H9 (cell line): ENCODE results near the gene DCTN2. TPM values are rescaled to one million over a fixed set of nuclear protein-coding genes. Genes with fewer than 3 reads are reported as not detected.

Source experiments
- DNase-seq: peaks from one replicate; pipeline ENCODE4 v3.0.0-alpha.2; 2017
- H2AFZ ChIP-seq: one replicate; pipeline ENCODE4 v1.6.1; 2013; ENCODE audit warnings: mild to moderate bottlenecking, low read length, control low read depth, moderate library complexity
- H2AK5ac ChIP-seq: 2 replicates; pipeline ENCODE4 v1.6.1; 2013; ENCODE audit warnings: low read length, control low read depth, mixed read lengths; ENCODE audit not compliant: insufficient read length
- H2BK120ac ChIP-seq: one replicate; pipeline ENCODE4 v1.6.1; 2013; ENCODE audit warnings: low read depth, mild to moderate bottlenecking, low read length, control low read depth, inconsistent platforms; ENCODE audit not compliant: poor library complexity, severe bottlenecking
- H2BK12ac ChIP-seq: 2 replicates; pipeline ENCODE4 v1.6.1; 2013; ENCODE audit warnings: low read length, control low read depth, mixed read lengths, low read depth; ENCODE audit not compliant: insufficient read length
- H2BK15ac ChIP-seq: 2 replicates; pipeline ENCODE4 v1.6.1; 2013; ENCODE audit warnings: low read depth, low read length, control low read depth
- H2BK20ac ChIP-seq: one replicate; pipeline ENCODE4 v1.6.1; 2013; ENCODE audit warnings: low read depth, mild to moderate bottlenecking, low read length, control low read depth, inconsistent platforms; ENCODE audit not compliant: poor library complexity, severe bottlenecking
- H2BK5ac ChIP-seq: 2 replicates; pipeline ENCODE4 v1.6.1; 2013; ENCODE audit warnings: low read length, control low read depth, mixed read lengths; ENCODE audit not compliant: insufficient read length
- H3K14ac ChIP-seq: 2 replicates; pipeline ENCODE4 v1.6.1; 2013; ENCODE audit warnings: low read length, control low read depth; ENCODE audit not compliant: insufficient read depth
- H3K18ac ChIP-seq: 2 replicates; pipeline ENCODE4 v1.6.1; 2013; ENCODE audit warnings: low read depth, mild to moderate bottlenecking, mixed read lengths, low read length, control low read depth; ENCODE audit not compliant: insufficient read length
- H3K23ac ChIP-seq: 2 replicates; pipeline ENCODE4 v1.6.1; 2013; ENCODE audit warnings: low read length, control low read depth, mixed read lengths, low read depth; ENCODE audit not compliant: insufficient read length
- H3K23me2 ChIP-seq: 2 replicates; pipeline ENCODE4 v1.6.1; 2013; ENCODE audit warnings: low read depth, mild to moderate bottlenecking, mixed read lengths, low read length, control low read depth; ENCODE audit not compliant: insufficient read length, poor library complexity, severe bottlenecking
- H3K27ac ChIP-seq: 2 replicates; pipeline ENCODE4 v1.5.1; 2013; ENCODE audit warnings: low read length, control low read depth, mixed read lengths, low read depth; ENCODE audit not compliant: insufficient read length
- H3K27me3 ChIP-seq: 2 replicates; pipeline ENCODE4 v1.6.1; 2013; ENCODE audit warnings: low read length, control low read depth, inconsistent platforms; ENCODE audit not compliant: insufficient read depth
- H3K4ac ChIP-seq: 2 replicates; pipeline ENCODE4 v1.6.1; 2013; ENCODE audit warnings: low read depth, mild to moderate bottlenecking, control low read depth, inconsistent platforms, low read length, moderate library complexity
- H3K4me1 ChIP-seq: 2 replicates; pipeline ENCODE4 v1.6.1; 2013; ENCODE audit warnings: low read length, control low read depth, inconsistent platforms; ENCODE audit not compliant: insufficient read depth
- H3K4me2 ChIP-seq: 2 replicates; pipeline ENCODE4 v1.6.1; 2013; ENCODE audit warnings: low read length, control low read depth, mixed read lengths; ENCODE audit not compliant: insufficient read length, insufficient read depth
- H3K56ac ChIP-seq: 2 replicates; pipeline ENCODE4 v1.6.1; 2013; ENCODE audit warnings: low read depth, mild to moderate bottlenecking, mixed read lengths, low read length, control low read depth; ENCODE audit not compliant: insufficient read length
- H3K79me1 ChIP-seq: 2 replicates; pipeline ENCODE4 v1.6.1; 2013; ENCODE audit warnings: low read depth, mild to moderate bottlenecking, moderate library complexity, low read length, control low read depth, inconsistent platforms; ENCODE audit not compliant: insufficient read depth, poor library complexity, severe bottlenecking
- H3K79me2 ChIP-seq: 2 replicates; pipeline ENCODE4 v1.6.1; 2013; ENCODE audit warnings: low read length, control low read depth, inconsistent platforms; ENCODE audit not compliant: insufficient read depth
- H3K9ac ChIP-seq: 2 replicates; pipeline ENCODE4 v1.6.1; 2013; ENCODE audit warnings: low read length, control low read depth, mixed read lengths; ENCODE audit not compliant: insufficient read length; ENCODE audit errors: extremely low read depth
- H3K9me3 ChIP-seq: one replicate; pipeline ENCODE4 v1.6.1; 2013; ENCODE audit warnings: low read depth, low read length, inconsistent platforms; ENCODE audit not compliant: control insufficient read depth
- H3T11ph ChIP-seq: one replicate; pipeline ENCODE4 v1.6.1; 2013; ENCODE audit warnings: mild to moderate bottlenecking, low read length, control low read depth, inconsistent platforms
- H4K20me1 ChIP-seq: one replicate; pipeline ENCODE4 v1.6.1; 2013; ENCODE audit not compliant: control insufficient read depth, insufficient read length, insufficient read depth
- H4K5ac ChIP-seq: 2 replicates; pipeline ENCODE4 v1.6.1; 2013; ENCODE audit warnings: low read depth, mild to moderate bottlenecking, mixed read lengths, low read length, control low read depth; ENCODE audit not compliant: insufficient read length
- H4K8ac ChIP-seq: replicated peaks from 2 replicates; pipeline ENCODE4 v1.6.1; 2013; ENCODE audit warnings: low read length, control low read depth, mixed read lengths, low read depth; ENCODE audit not compliant: insufficient read length
- H4K91ac ChIP-seq: 2 replicates; pipeline ENCODE4 v1.6.1; 2013; ENCODE audit warnings: low read depth, mild to moderate bottlenecking, moderate library complexity, mixed read lengths, low read length, control low read depth; ENCODE audit not compliant: insufficient read length
- H3K27ac Mint-ChIP-seq, 3 experiments: 2 replicates in 2 of 3; 3 replicates in 1 of 3; pipeline ENCODE4 v1.8.0; 2020 to 2021; ENCODE audit warnings: mixed read lengths in 3 of 3, mild to moderate bottlenecking in 1 of 3, moderate library complexity in 1 of 3
- H3K27me3 Mint-ChIP-seq: 2 replicates; pipeline ENCODE4 v1.8.0; 2021; ENCODE audit warnings: low read depth, mild to moderate bottlenecking, moderate library complexity, mixed read lengths
- H3K36me3 Mint-ChIP-seq, 3 experiments: 2 replicates in 2 of 3; 3 replicates in 1 of 3; pipeline ENCODE4 v1.8.0; 2020 to 2021; ENCODE audit warnings: low read depth in 3 of 3, mixed read lengths in 3 of 3; ENCODE audit not compliant: insufficient read depth in 1 of 3
- H3K4me1 Mint-ChIP-seq, 2 experiments: 2 replicates each; pipeline ENCODE4 v1.8.0; 2020; ENCODE audit warnings: mixed read lengths in 2 of 2
- H3K4me3 Mint-ChIP-seq, 2 experiments: 2 replicates in 1 of 2; 3 replicates in 1 of 2; pipeline ENCODE4 v1.8.0; 2020 to 2021; ENCODE audit warnings: mild to moderate bottlenecking in 2 of 2, mixed read lengths in 2 of 2, moderate library complexity in 1 of 2
- H3K9me3 Mint-ChIP-seq, 2 experiments: 2 replicates in 1 of 2; 3 replicates in 1 of 2; pipeline ENCODE4 v1.8.0; 2020; ENCODE audit warnings: mild to moderate bottlenecking in 2 of 2, mixed read lengths in 2 of 2, moderate library complexity in 1 of 2
- CTCF ChIP-seq: fragments of 200-600 bp; sonication (generic); conservative IDR thresholded peaks from 3 replicates; pipeline ENCODE4 v1.8.0; 2021; ENCODE audit warnings: antibody characterized with exemption, mild to moderate bottlenecking
- WGBS: extraction: QIAGEN DNeasy Blood & Tissue Kit; methylation state at CpG from one replicate; pipeline ENCODE4 v1.1.7; 2013; ENCODE audit warnings: missing lambda C conversion rate, low lambda C conversion rate, mixed read lengths; ENCODE audit not compliant: insufficient read length; ENCODE audit errors: extremely low coverage; 5-methylcytosine and 5-hydroxymethylcytosine counted together
- total RNA-seq: library from RNA; stranded (reverse); gene quantifications from 2 replicates; pipeline ENCODE4 v1.2.1, GENCODE V29; 2021

The DCTN2 gene
- total RNA-seq, 1 experiment from 2014 or later: 97.7 TPM

GRCh38 chr12:57497223-57498131 is 49.5 kb downstream of the DCTN2 start:
- peaks cover 75 to 87% (median 78%) of the 10 kb centered on the region in 3 experiments for H3K36me3 Mint-ChIP-seq
- H3K4me1 Mint-ChIP-seq: peaks cover 0 to 2% of the 10 kb centered on the region in 2 experiments; a peak in 2 of 4 replicates
- no peak overlapping the region for H3K9ac ChIP-seq
- no peak overlapping the region for H3K18ac ChIP-seq
- TF ChIP-seq CTCF: no peak
- no peak overlapping the region for H3K4ac ChIP-seq
- no peak overlapping the region for H2BK15ac ChIP-seq
- H3K9me3 Mint-ChIP-seq: peaks cover 4 to 6% of the 10 kb centered on the region in 2 experiments; a peak in 3 of 5 replicates
- H4K8ac ChIP-seq: no peak overlapping the region
- no peak overlapping the region for H4K91ac ChIP-seq
- H3K56ac ChIP-seq: no peak overlapping the region
- no peak overlapping the region for H4K5ac ChIP-seq
- peak overlapping the region in 2 of 3 experiments; percentile 27 to 67; a peak in 5 of 7 replicates for H3K27ac Mint-ChIP-seq
- H3K23me2 ChIP-seq: no peaks in the 10 kb centered on the region
- H3K4me3 Mint-ChIP-seq: no peak overlapping the region
- H3K14ac ChIP-seq: no peak overlapping the region
- H3K79me2 ChIP-seq: no peaks in the 10 kb centered on the region
- no peak overlapping the region for H3K27ac ChIP-seq
- H3K4me1 ChIP-seq: no peaks in the 10 kb centered on the region
- H3K79me1 ChIP-seq: no peaks in the 10 kb centered on the region
- no peak for DNase-seq
- no peaks in the 10 kb centered on the region for H3K9me3 ChIP-seq
- no peak overlapping the region for H2AFZ ChIP-seq
- no peak overlapping the region for H3T11ph ChIP-seq
- no peak overlapping the region for H2AK5ac ChIP-seq
- no peaks in the 10 kb centered on the region for H4K20me1 ChIP-seq
- H3K23ac ChIP-seq: no peak overlapping the region
- H2BK12ac ChIP-seq: no peak overlapping the region
- H2BK120ac ChIP-seq: no peak overlapping the region
- H3K27me3 ChIP-seq: no peaks in the 10 kb centered on the region
- no peak overlapping the region for H3K4me2 ChIP-seq
- 100% methylated on average over 1 of the region's 12 CpGs for WGBS
- no peak overlapping the region for H2BK5ac ChIP-seq
- H2BK20ac ChIP-seq: no peak overlapping the region
- H3K27me3 Mint-ChIP-seq: no peaks in the 10 kb centered on the region
